Superior temporal gyrus (tissue), 1 donor: ENCODE measurements around the gene CCDC183.

Experiments
- DNase-seq: peaks from one replicate; pipeline ENCODE4 v3.0.0-alpha.2; 2016; ENCODE audit errors: extremely low spot score

The CCDC183 gene

GRCh38 chr9:136849038-136849959, 53.2 kb downstream of the CCDC183 start, which contains the start of gene PHPT1:
PHPT1 (plus strand) TSS chr9:136849409; CDS start chr9:136849431, 22 bp downstream.
- DNase-seq: peak; percentile 99

GRCh38 chr9:136849960-136850865, 54.1 kb downstream of the CCDC183 start:
- no peak for DNase-seq

GRCh38 chr9:136850866-136851775, 55.0 kb downstream of the CCDC183 start:
- DNase-seq: no peak

GRCh38 chr9:136851941-136852663, 56.0 kb downstream of the CCDC183 start, which contains the start of gene MAMDC4:
MAMDC4 (plus strand) TSS chr9:136852346; CDS start chr9:136852417, 71 bp downstream.
- DNase-seq: no peak

GRCh38 chr9:136852664-136853595, 56.8 kb downstream of the CCDC183 start:
- no peak for DNase-seq

GRCh38 chr9:136853596-136854112, 57.5 kb downstream of the CCDC183 start:
- DNase-seq: no peak

GRCh38 chr9:136854113-136854841, 58.1 kb downstream of the CCDC183 start:
- DNase-seq: no peak

- DNase-seq: no peak
Observed at GRCh38 chr9:136854842-136855460, 58.8 kb downstream of the CCDC183 start.

- no peak for DNase-seq
Observed at GRCh38 chr9:136855461-136856078, 59.4 kb downstream of the CCDC183 start.

- no peak for DNase-seq
Observed at GRCh38 chr9:136856079-136856476, 59.9 kb downstream of the CCDC183 start.

- no peak for DNase-seq
Observed at GRCh38 chr9:136856541-136857141, 60.5 kb downstream of the CCDC183 start.

GRCh38 chr9:136857166-136857565, 61.0 kb downstream of the CCDC183 start:
- no peak for DNase-seq
